Ovary (tissue), 9 donors: Measurements from ENCODE around the gene MED23. TPM values are rescaled to one million over a fixed set of nuclear protein-coding genes. Genes with fewer than 3 reads are reported as not detected.

ENCODE experiments used
- DNase-seq, 5 donors: peaks; one replicate each; pipeline ENCODE4 v3.0.0-alpha.2; 2019 to 2020
- H3K27ac ChIP-seq, 2 donors: fragments of 200-600 bp; one replicate each; pipeline versions ENCODE4 v1.5.1 to v1.8.0; 2019 to 2022
- H3K27me3 ChIP-seq: fragments of 200-600 bp; one replicate; pipeline ENCODE4 v1.8.0; 2022
- H3K36me3 ChIP-seq: fragments of 200-600 bp; sonication (generic); one replicate; pipeline ENCODE4 v1.5.1; 2019
- H3K4me1 ChIP-seq: one replicate; pipeline ENCODE4 v1.8.1; 2013; ENCODE audit warnings: mild to moderate bottlenecking, moderate library complexity; ENCODE audit not compliant: insufficient read depth
- H3K4me3 ChIP-seq: fragments of 200-600 bp; sonication (generic); one replicate; pipeline ENCODE4 v1.5.1; 2017
- H3K9me3 ChIP-seq, 2 donors: fragments of 200-600 bp in 1 of 2; sonication (generic) in 1 of 2; one replicate each; pipeline versions ENCODE4 v1.5.1 to v1.8.1; 2013 to 2019; ENCODE audit warnings: mild to moderate bottlenecking in 1 of 2, moderate library complexity in 1 of 2
- CTCF ChIP-seq, 3 donors: fragments of 450-650 bp in 2 of 3; fragments of 200-600 bp in 1 of 3; IDR thresholded peaks; one replicate each; pipeline versions ENCODE4 v1.5.1 to v1.8.0; 2016 to 2022; ENCODE audit warnings: antibody characterized with exemption in 3 of 3, mild to moderate bottlenecking in 1 of 3
- EP300 ChIP-seq: sonication (generic); formaldehyde crosslinking; IDR thresholded peaks from one replicate; pipeline ENCODE4 v1.6.1; 2017; ENCODE audit warnings: antibody characterized with exemption
- POLR2A ChIP-seq: fragments of 450-650 bp; IDR thresholded peaks from one replicate; pipeline ENCODE4 v1.6.1; 2017; ENCODE audit warnings: antibody characterized with exemption, mild to moderate bottlenecking, moderate library complexity
- WGBS, 3 donors: extraction: QIAGEN DNeasy Blood & Tissue Kit in 1 of 3; methylation state at CpG; one replicate each; pipeline versions ENCODE4 v1.1.5 to v1.1.7; 2013 to 2017; 5-methylcytosine and 5-hydroxymethylcytosine counted together
- intact Hi-C, 4 donors: fragments of 100-400 bp; cut with DNase I; formaldehyde crosslinking; loops; one replicate each; pipeline versions ENCODE4 v1.11.0 to v1.15.1; 2022 to 2023
- polyA plus RNA-seq, 2 donors: library from polyadenylated mRNA; stranded (reverse); fragments of 200-250 nt in 1 of 2; fragments of 350-450 nt in 1 of 2; fragmentation: Illumina TruSeq in 1 of 2; extraction: RNeasy Lipid Tissue Mini Kit (QIAGEN cat#74804) in 1 of 2; gene quantifications; one replicate each; pipeline ENCODE4 v1.2.3, GENCODE V29; 2013 to 2014
- total RNA-seq, 7 donors: library from RNA; depleted of rRNA in 2 of 7; stranded (reverse); fragments of >200 nt in 2 of 7; fragmentation: NEBNext Ultra II Directional in 3 of 7; extraction: Animal tissue kit (Norgen Biotek cat#: 25700) in 3 of 7; gene quantifications; one replicate each; pipeline versions ENCODE4 v1.1.0 to v1.2.4, GENCODE V29; 2016 to 2023
- donor health status: DM: no; HTN: no; CAD: no; lungs with moderate emphysema.
- donor health status: DM: no; HTN: no; CAD: no.
- donor health status: Bipolar disorder and iron deficiency.
- donor health status: DM: yes; HTN: yes; CAD: no.
- donor health status: DM: no; HTN: no; CAD: no.
- donor health status: DM: yes; HTN: yes; CAD: no.

Gene MED23
- total and polyA plus RNA-seq, 9 donors: 11.2 to 28.5 (median 24.2) TPM

- H3K36me3 ChIP-seq: no peaks in the 10 kb centered on the region
These were observed 12.5 kb upstream of the MED23 start for GRCh38 chr6:131640576-131640975.

GRCh38 chr6:131640100-131640499, 12.1 kb upstream of the MED23 start:
- WGBS, 3 donors: 45 to 65% (median 53%) methylated on average over 2 of the region's 2 CpGs
- Histone ChIP-seq H3K4me1 (no peaks in the 10 kb centered on the region), H3K9me3 (no peaks in the 10 kb centered on the region), H3K27me3 (no peaks in the 10 kb centered on the region), H3K27ac (no peak overlapping the region), H3K4me3 (no peak overlapping the region), H3K36me3 (no peaks in the 10 kb centered on the region)
- no peak for DNase-seq
- TF ChIP-seq CTCF (IDR thresholded peaks at IDR 0.05) (no peak), EP300 (no peak), POLR2A (no peak)
- intact Hi-C loops: no loop called here

More at GRCh38 chr6:131640576-131640975, 12.5 kb upstream of the MED23 start:
- WGBS, 3 donors: 76 to 82% (median 79%) methylated on average over 3 of the region's 3 CpGs
- intact Hi-C loops: no loop called here
- no peaks in the 10 kb centered on the region for H3K9me3 ChIP-seq
- DNase-seq: no peak
- no peaks in the 10 kb centered on the region for H3K4me1 ChIP-seq
- H3K27me3 ChIP-seq: no peaks in the 10 kb centered on the region
- no peak overlapping the region for H3K4me3 ChIP-seq
- H3K27ac ChIP-seq: no peak overlapping the region
- no peak for TF ChIP-seq EP300
- TF ChIP-seq CTCF (IDR thresholded peaks at IDR 0.05): no peak
- no peak for TF ChIP-seq POLR2A

- Histone ChIP-seq H3K36me3 (no peaks in the 10 kb centered on the region), H3K9me3 (no peaks in the 10 kb centered on the region), H3K27me3 (no peaks in the 10 kb centered on the region), H3K4me1 (no peaks in the 10 kb centered on the region), H3K4me3 (no peak overlapping the region), H3K27ac (no peak overlapping the region)
- no peak for TF ChIP-seq POLR2A
- no peak for TF ChIP-seq EP300
- TF ChIP-seq CTCF (IDR thresholded peaks at IDR 0.05): no peak
- 81 to 89% (median 89%) methylated on average over 2 of the region's 2 CpGs for WGBS, 3 donors
- intact Hi-C loops: no loop called here
- DNase-seq: no peak
These were observed 10.0 kb upstream of the MED23 start for GRCh38 chr6:131638013-131638412.

- no peak for TF ChIP-seq EP300
- no peak for TF ChIP-seq POLR2A
- TF ChIP-seq CTCF (IDR thresholded peaks at IDR 0.05): no peak
- no peak for DNase-seq
- intact Hi-C loops: no loop called here
- H3K27me3 ChIP-seq: no peaks in the 10 kb centered on the region
- no peaks in the 10 kb centered on the region for H3K36me3 ChIP-seq
- no peaks in the 10 kb centered on the region for H3K9me3 ChIP-seq
- no peak within 1 kb of the TSS for H3K4me3 ChIP-seq
- no peaks in the 10 kb centered on the region for H3K4me1 ChIP-seq
- H3K27ac ChIP-seq: no peak within 1 kb of the TSS
- WGBS, 3 donors: 47 to 72% (median 52%) methylated on average over 10 of the region's 10 CpGs
These were observed 9.1 kb upstream of the MED23 start, which contains the start of gene ENPP3 for GRCh38 chr6:131636880-131637792. TSS of gene ENPP3 (plus strand) at chr6:131637302. CDS start at chr6:131637385, 83 bp downstream.
